ENCODE data around the gene SHISAL2A.

SHISAL2A gene

DNA sequence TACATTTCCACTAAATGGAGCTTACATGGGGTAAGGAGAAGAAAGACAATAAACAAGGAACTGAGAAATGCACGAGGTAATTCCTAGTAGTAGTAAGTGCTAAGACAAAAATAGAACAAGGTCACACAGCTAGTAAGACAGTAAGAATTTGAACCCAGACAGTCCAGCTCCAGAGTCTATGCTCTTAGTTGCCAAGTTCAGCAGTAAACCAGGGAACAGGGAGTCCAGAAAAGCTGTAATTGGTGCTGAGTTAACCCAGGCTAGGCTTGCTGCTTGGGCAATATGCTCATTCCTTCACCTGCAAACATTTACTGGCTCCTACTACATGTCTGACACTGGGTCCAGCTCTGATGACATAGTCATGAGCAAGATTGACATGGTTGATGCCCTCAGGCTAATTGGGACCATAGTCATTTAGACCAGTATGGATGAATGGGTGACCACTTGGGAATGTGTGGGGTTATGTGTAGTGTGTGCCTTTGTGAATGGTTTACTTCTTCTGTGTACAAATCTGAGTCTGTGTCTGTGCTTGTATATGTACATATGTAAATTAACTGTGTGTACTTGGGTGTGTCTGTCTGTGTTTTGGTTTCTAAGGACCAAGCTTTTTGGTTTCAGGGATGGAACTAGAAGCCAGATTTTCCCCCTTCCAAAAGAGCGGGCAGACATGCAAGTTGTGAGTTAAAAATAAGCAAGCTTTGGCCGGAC is 28.8 kb upstream of the SHISAL2A start:
- H3K9ac ChIP-seq = no peak overlapping the region
- H3K4me3 ChIP-seq (IDR thresholded peaks at IDR 0.05; ENCODE audit: insufficient read depth, low read depth, low read length) = no peak overlapping the region
- TF ChIP-seq, protein P1, sequence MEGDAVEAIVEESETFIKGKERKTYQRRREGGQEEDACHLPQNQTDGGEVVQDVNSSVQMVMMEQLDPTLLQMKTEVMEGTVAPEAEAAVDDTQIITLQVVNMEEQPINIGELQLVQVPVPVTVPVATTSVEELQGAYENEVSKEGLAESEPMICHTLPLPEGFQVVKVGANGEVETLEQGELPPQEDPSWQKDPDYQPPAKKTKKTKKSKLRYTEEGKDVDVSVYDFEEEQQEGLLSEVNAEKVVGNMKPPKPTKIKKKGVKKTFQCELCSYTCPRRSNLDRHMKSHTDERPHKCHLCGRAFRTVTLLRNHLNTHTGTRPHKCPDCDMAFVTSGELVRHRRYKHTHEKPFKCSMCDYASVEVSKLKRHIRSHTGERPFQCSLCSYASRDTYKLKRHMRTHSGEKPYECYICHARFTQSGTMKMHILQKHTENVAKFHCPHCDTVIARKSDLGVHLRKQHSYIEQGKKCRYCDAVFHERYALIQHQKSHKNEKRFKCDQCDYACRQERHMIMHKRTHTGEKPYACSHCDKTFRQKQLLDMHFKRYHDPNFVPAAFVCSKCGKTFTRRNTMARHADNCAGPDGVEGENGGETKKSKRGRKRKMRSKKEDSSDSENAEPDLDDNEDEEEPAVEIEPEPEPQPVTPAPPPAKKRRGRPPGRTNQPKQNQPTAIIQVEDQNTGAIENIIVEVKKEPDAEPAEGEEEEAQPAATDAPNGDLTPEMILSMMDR (conservative IDR thresholded peaks at IDR 0.05; ENCODE audit: low read depth, low read length) = no peak
- H4K20me1 ChIP-seq (ENCODE audit: insufficient read depth) = no peaks in the 10 kb centered on the region
- no peaks in the 10 kb centered on the region for H3K79me2 ChIP-seq (ENCODE audit: insufficient read depth, low read depth)
- H3K27ac ChIP-seq = no peak overlapping the region
- H3K4me1 ChIP-seq (ENCODE audit: low read depth, poor library complexity, severe bottlenecking) = no peaks in the 10 kb centered on the region
- H2AFZ ChIP-seq (ENCODE audit: low read depth) = no peak overlapping the region
- no peaks in the 10 kb centered on the region for H3K27me3 ChIP-seq (ENCODE audit: insufficient read depth, low read depth)
- no peaks in the 10 kb centered on the region for H3K36me3 ChIP-seq (ENCODE audit: insufficient read depth)
- H3K4me2 ChIP-seq = no peak overlapping the region

DNA sequence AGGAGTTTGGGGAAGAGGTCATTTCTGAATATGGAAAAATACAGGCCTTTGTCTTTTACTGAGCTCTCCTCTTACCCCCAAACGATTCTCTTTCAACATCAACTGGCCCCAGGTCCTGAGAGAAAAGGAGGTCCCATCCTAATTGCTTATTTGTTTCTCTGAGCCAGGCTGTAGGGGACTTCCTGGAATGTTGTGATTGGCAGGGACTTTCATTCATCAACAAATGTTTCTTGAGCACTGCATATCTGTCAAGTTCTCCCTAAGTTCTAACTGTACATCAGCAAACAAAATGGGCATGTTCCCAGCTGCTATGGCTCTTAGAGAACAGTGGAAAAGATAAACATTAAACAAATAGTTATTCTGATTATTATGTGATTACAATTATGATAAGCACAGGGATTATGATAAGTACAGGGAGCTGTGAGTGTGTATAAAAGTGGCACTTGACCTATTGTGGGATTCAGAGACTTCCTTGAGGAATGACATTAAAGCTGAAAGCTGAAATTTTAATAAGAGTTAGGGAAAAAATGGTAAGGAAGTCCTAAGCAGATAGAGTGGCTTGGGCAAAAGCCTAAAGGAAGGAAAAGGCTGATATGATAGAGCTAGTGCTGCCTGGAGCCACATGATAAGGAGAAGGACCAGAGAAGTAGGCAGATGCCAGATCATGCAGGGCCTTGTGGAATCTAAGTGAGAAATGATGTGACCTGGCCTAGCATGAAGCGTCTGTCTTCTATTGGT is 19.2 kb upstream of the SHISAL2A start:
- TF ChIP-seq, protein P1 (conservative IDR thresholded peaks at IDR 0.05; ENCODE audit: low read depth, low read length) = no peak

DNA sequence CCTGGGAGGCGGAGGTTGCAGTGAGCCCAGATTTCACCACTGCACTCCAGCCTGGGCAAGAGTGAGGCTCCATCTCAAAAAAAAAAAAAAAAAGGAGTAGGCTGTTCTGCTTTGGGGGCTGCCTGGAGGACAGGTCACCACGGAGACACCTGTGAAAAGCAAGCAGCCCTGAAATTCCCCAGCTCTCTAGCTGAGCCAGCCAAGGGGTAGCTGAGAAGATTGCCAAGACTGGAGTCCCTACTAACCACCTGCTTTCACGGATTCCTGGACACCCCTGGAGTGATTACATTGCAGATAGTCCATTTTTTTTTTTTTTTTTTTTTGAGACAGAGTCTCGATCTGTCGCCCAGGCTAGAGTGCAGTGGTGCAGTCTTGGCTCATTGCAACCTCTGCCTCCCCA is 18.3 kb upstream of the SHISAL2A start:
- Histone ChIP-seq H4K20me1 (ENCODE audit: insufficient read depth) (no peaks in the 10 kb centered on the region), H3K4me2 (no peak overlapping the region), H3K4me3 (IDR thresholded peaks at IDR 0.05; ENCODE audit: insufficient read depth, low read depth, low read length) (no peak overlapping the region), H3K36me3 (ENCODE audit: insufficient read depth) (no peaks in the 10 kb centered on the region), H3K27me3 (ENCODE audit: insufficient read depth, low read depth) (no peaks in the 10 kb centered on the region), H2AFZ (ENCODE audit: low read depth) (no peak overlapping the region), H3K4me1 (ENCODE audit: low read depth, poor library complexity, severe bottlenecking) (no peaks in the 10 kb centered on the region), H3K9ac (no peak overlapping the region), H3K27ac (no peak overlapping the region), H3K79me2 (ENCODE audit: insufficient read depth, low read depth) (no peaks in the 10 kb centered on the region)
- TF ChIP-seq, protein P1 (conservative IDR thresholded peaks at IDR 0.05; ENCODE audit: low read depth, low read length) = no peak

More for the DNA sequence above, 19.2 kb upstream of the SHISAL2A start:
- no peak overlapping the region for H2AFZ ChIP-seq (ENCODE audit: low read depth)
- H3K36me3 ChIP-seq (ENCODE audit: insufficient read depth) = no peaks in the 10 kb centered on the region
- no peak overlapping the region for H3K4me2 ChIP-seq
- no peak overlapping the region for H3K4me3 ChIP-seq (IDR thresholded peaks at IDR 0.05; ENCODE audit: insufficient read depth, low read depth, low read length)
- no peaks in the 10 kb centered on the region for H3K79me2 ChIP-seq (ENCODE audit: insufficient read depth, low read depth)
- H3K27me3 ChIP-seq (ENCODE audit: insufficient read depth, low read depth) = no peaks in the 10 kb centered on the region
- no peaks in the 10 kb centered on the region for H3K4me1 ChIP-seq (ENCODE audit: low read depth, poor library complexity, severe bottlenecking)
- H3K27ac ChIP-seq = no peak overlapping the region
- H3K9ac ChIP-seq = no peak overlapping the region
- H4K20me1 ChIP-seq (ENCODE audit: insufficient read depth) = no peaks in the 10 kb centered on the region

DNA sequence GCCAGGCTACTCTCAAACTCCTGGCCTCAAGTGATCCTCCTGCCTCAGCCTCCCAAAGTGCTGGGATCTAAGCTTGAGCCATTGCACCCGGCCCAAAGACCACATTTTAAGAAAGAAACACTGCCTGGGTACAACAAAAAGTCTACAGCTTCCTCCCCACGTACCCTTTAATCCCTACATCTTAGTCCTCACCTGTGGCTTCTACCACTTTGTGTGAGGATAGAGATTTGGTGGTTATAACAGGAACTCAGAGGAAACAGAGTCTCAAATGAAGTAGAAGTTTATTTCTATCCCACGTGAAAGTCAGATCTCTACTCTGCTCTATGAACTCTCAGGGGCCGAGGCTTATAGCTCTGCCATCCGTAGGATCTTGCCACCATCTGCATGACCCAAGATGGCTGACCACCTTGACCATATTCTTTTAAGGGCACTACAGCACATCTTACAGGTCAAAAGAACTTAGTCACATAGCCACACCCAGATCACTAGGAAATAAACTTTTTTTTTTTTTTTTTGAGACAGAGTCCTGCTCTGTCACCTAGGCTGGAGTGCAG is 17.4 kb upstream of the SHISAL2A start:
- Histone ChIP-seq H3K4me1 (ENCODE audit: low read depth, poor library complexity, severe bottlenecking) (no peaks in the 10 kb centered on the region), H3K9ac (no peak overlapping the region), H2AFZ (ENCODE audit: low read depth) (no peak overlapping the region), H3K27ac (no peak overlapping the region), H3K36me3 (ENCODE audit: insufficient read depth) (no peaks in the 10 kb centered on the region), H3K79me2 (ENCODE audit: insufficient read depth, low read depth) (no peaks in the 10 kb centered on the region), H4K20me1 (ENCODE audit: insufficient read depth) (no peaks in the 10 kb centered on the region), H3K4me3 (IDR thresholded peaks at IDR 0.05; ENCODE audit: insufficient read depth, low read depth, low read length) (no peak overlapping the region), H3K4me2 (no peak overlapping the region), H3K27me3 (ENCODE audit: insufficient read depth, low read depth) (no peaks in the 10 kb centered on the region)
- TF ChIP-seq, protein P1 (conservative IDR thresholded peaks at IDR 0.05; ENCODE audit: low read depth, low read length) = no peak
